Mesothelial cell of epicardium (in vitro differentiated cells): ENCODE data around the gene FRY. TPM values are rescaled to one million over a fixed set of nuclear protein-coding genes. Genes with fewer than 3 reads are reported as not detected.

Experiments used
- DNase-seq, 2 experiments: peaks; one replicate each; pipeline ENCODE4 v3.0.0; 2021; ENCODE audit warnings: low spot score in 2 of 2; ENCODE audit not compliant: unreplicated experiment in 2 of 2
- H3K27ac Mint-ChIP-seq: 2 replicates; pipeline ENCODE4 v1.8.0; 2021; ENCODE audit warnings: mixed read lengths
- H3K27me3 Mint-ChIP-seq: 2 replicates; pipeline ENCODE4 v1.8.0; 2021; ENCODE audit warnings: low read depth, mixed read lengths
- H3K36me3 Mint-ChIP-seq: 2 replicates; pipeline ENCODE4 v1.8.0; 2021; ENCODE audit warnings: mixed read lengths
- H3K4me1 Mint-ChIP-seq: 2 replicates; pipeline ENCODE4 v1.8.0; 2021; ENCODE audit warnings: mixed read lengths
- H3K4me3 Mint-ChIP-seq: 2 replicates; pipeline ENCODE4 v1.8.0; 2021; ENCODE audit warnings: mild to moderate bottlenecking, moderate library complexity, mixed read lengths
- H3K9me3 Mint-ChIP-seq: 2 replicates; pipeline ENCODE4 v1.8.0; 2021; ENCODE audit warnings: mixed read lengths
- CTCF ChIP-seq: fragments of 200-600 bp; sonication (generic); IDR thresholded peaks from one replicate; pipeline ENCODE4 v1.5.0; 2021; ENCODE audit warnings: antibody characterized with exemption; ENCODE audit not compliant: unreplicated experiment
- total RNA-seq: library from RNA; stranded (reverse); gene quantifications from 3 replicates; pipeline ENCODE4 v1.2.1, GENCODE V29; 2021

Gene FRY
- total RNA-seq, 1 donor from 2014 or later: 18.1 TPM

- peaks cover 31% of the 10 kb centered on the region for H3K36me3 Mint-ChIP-seq
- no peaks in the 10 kb centered on the region for H3K4me1 Mint-ChIP-seq
- H3K9me3 Mint-ChIP-seq: peaks cover 26% of the 10 kb centered on the region
- no peak for TF ChIP-seq CTCF
- H3K27me3 Mint-ChIP-seq: no peaks in the 10 kb centered on the region
- no peak overlapping the region for H3K4me3 Mint-ChIP-seq
- DNase-seq: no peak
- no peak overlapping the region for H3K27ac Mint-ChIP-seq
Measured at GRCh38 chr13:32125221-32125689, 93.7 kb downstream of the FRY start.

GRCh38 chr13:32125751-32126150 lies 94.2 kb downstream of the FRY start:
- no peak for TF ChIP-seq CTCF
- Mint-ChIP-seq H3K4me1 (no peaks in the 10 kb centered on the region), H3K36me3 (peaks cover 30% of the 10 kb centered on the region), H3K9me3 (peaks cover 26% of the 10 kb centered on the region), H3K4me3 (no peak overlapping the region), H3K27ac (no peak overlapping the region), H3K27me3 (no peaks in the 10 kb centered on the region)
- no peak for DNase-seq

- DNase-seq: no peak
- Mint-ChIP-seq H3K4me1 (no peaks in the 10 kb centered on the region), H3K9me3 (peaks cover 21% of the 10 kb centered on the region), H3K27me3 (no peaks in the 10 kb centered on the region), H3K27ac (no peak overlapping the region), H3K4me3 (no peak overlapping the region), H3K36me3 (peaks cover 24% of the 10 kb centered on the region)
- no peak for TF ChIP-seq CTCF
Measured at GRCh38 chr13:32126278-32126677, 94.7 kb downstream of the FRY start.

GRCh38 chr13:32126756-32127155 lies 95.2 kb downstream of the FRY start:
- no peak for DNase-seq
- TF ChIP-seq CTCF: no peak
- Mint-ChIP-seq H3K27me3 (no peaks in the 10 kb centered on the region), H3K36me3 (peaks cover 23% of the 10 kb centered on the region), H3K4me3 (no peak overlapping the region), H3K9me3 (peaks cover 16% of the 10 kb centered on the region), H3K4me1 (no peaks in the 10 kb centered on the region), H3K27ac (no peak overlapping the region)

- H3K36me3 Mint-ChIP-seq: peaks cover 20% of the 10 kb centered on the region
- H3K27ac Mint-ChIP-seq: no peak overlapping the region
- no peaks in the 10 kb centered on the region for H3K4me1 Mint-ChIP-seq
- H3K9me3 Mint-ChIP-seq: peaks cover 14% of the 10 kb centered on the region
- H3K4me3 Mint-ChIP-seq: no peak overlapping the region
- DNase-seq: no peak
- H3K27me3 Mint-ChIP-seq: no peaks in the 10 kb centered on the region
- no peak for TF ChIP-seq CTCF
Measured at GRCh38 chr13:32127691-32128090, 96.1 kb downstream of the FRY start.
